Measurements from ENCODE around the gene EXOC4. TPM values are rescaled to one million over a fixed set of nuclear protein-coding genes. Genes with fewer than 3 reads are reported as not detected.

The EXOC4 gene
- total and polyA plus RNA-seq, 12 donors = 7.5 to 41.7 (median 34.6) TPM

DNA sequence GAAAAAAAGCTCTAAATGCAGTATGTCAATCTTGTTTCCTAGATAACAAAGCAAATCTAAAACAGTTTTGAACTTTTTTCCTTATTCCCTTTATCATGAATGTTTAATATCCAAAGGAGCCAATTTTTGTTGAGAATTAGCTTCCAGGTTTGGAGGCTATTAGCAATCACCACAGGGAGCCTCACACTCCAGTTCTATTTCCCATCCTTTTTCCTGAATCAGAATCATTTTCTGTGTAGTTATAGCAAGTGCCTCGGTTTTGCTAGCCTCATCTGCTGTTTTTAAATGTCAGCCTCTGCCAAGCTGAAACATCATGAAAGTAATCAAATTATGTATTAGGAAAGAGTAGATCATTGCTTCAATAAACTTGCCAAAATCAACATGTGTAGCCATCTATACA is 516.8 kb downstream of the EXOC4 start:
- Histone ChIP-seq H3K9me3 (no peaks in the 10 kb centered on the region), H3K36me3 (no peaks in the 10 kb centered on the region), H3K4me3 (no peak overlapping the region), H3K27ac (no peak overlapping the region), H3K27me3 (no peaks in the 10 kb centered on the region), H3K4me1 (no peaks in the 10 kb centered on the region)
- no peak for DNase-seq
- intact Hi-C loops (cut with DNase I) = no loop called here
- 74 to 78% methylated on average over 1 of the region's 1 CpG for WGBS, 2 donors
- no peak for TF ChIP-seq CTCF (IDR thresholded peaks at IDR 0.05)
- no peak for ATAC-seq

- Histone ChIP-seq H3K4me3 (no peak overlapping the region), H3K27me3 (no peaks in the 10 kb centered on the region), H3K4me1 (no peaks in the 10 kb centered on the region), H3K36me3 (no peaks in the 10 kb centered on the region), H3K9me3 (no peaks in the 10 kb centered on the region), H3K27ac (no peak overlapping the region)
- intact Hi-C loops (cut with DNase I) = no loop called here
- ATAC-seq (no peak), DNase-seq (no peak)
- no peak for TF ChIP-seq CTCF (IDR thresholded peaks at IDR 0.05)
Measured at GRCh38 chr7:133770863-133771492, 518.1 kb downstream of the EXOC4 start.

DNA sequence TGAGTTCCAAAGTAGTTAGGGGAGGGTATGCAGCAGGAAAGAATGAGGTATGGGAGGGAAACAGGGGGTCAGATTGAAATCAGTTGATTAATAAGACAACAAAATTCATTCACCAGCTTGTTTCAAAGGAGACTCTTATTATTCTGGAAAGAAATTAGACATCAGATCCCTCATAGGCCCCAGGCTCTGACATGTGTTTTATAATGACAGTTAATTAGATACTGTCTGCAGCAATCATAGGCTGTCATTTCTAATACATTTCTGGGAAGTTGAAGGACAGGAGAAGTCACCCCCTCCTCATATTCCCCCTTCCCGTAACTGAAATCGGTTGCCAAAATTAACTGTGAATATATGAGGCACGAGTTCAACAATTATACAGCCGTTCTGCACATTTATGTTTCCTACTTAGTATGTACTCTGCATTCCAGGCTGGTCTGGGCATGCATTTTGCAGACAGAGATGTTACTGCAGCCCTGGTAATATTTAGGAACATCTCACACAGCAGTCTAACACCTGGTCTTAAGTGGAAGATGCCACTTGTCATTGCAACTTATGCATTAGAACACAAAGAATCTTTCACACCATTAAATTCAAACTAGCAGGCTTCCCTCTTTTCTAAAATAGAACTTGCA is 519.0 kb downstream of the EXOC4 start:
- Histone ChIP-seq H3K36me3 (no peaks in the 10 kb centered on the region), H3K4me3 (no peak overlapping the region), H3K27me3 (no peaks in the 10 kb centered on the region), H3K4me1 (no peaks in the 10 kb centered on the region), H3K9me3 (no peaks in the 10 kb centered on the region), H3K27ac (no peak overlapping the region)
- DNase-seq = no peak
- TF ChIP-seq CTCF (IDR thresholded peaks at IDR 0.05) = no peak
- intact Hi-C loops (cut with DNase I) = no loop called here
- no peak for ATAC-seq
- 84 to 89% methylated on average over 4 of the region's 4 CpGs for WGBS, 2 donors

GRCh38 chr7:133773601-133774000 is 520.7 kb downstream of the EXOC4 start:
- no peak for TF ChIP-seq CTCF (IDR thresholded peaks at IDR 0.05)
- DNase-seq (no peak), ATAC-seq (no peak)
- no peaks in the 10 kb centered on the region for H3K9me3 ChIP-seq
- H3K36me3 ChIP-seq = no peaks in the 10 kb centered on the region
- H3K4me1 ChIP-seq = no peaks in the 10 kb centered on the region
- no peak overlapping the region for H3K4me3 ChIP-seq
- WGBS, 2 donors = 61 to 91% methylated on average over 3 of the region's 3 CpGs
- H3K27me3 ChIP-seq = no peaks in the 10 kb centered on the region
- H3K27ac ChIP-seq = no peak overlapping the region
- intact Hi-C loops (cut with DNase I) = no loop called here

Data from heart right ventricle (tissue), 16 donors.